Epithelial cell of proximal tubule (primary cell): ENCODE results near the gene ZNF780A. TPM values are rescaled to one million over a fixed set of nuclear protein-coding genes. Genes with fewer than 3 reads are reported as not detected.
A peak's percentile ranks its signal among the peaks of the same experiment; 100 is the strongest.

Experiments
- DNase-seq: peaks from one replicate; pipeline ENCODE4 v3.0.0-alpha.2; 2011; ENCODE audit warnings: low read depth
- H3K4me3 ChIP-seq: 2 replicates; pipeline ENCODE4 v1.5.1; 2011; ENCODE audit warnings: low read depth, mild to moderate bottlenecking, low read length
- total RNA-seq: library from RNA; depleted of rRNA; stranded (reverse); fragments of >200 nt; gene quantifications from 2 replicates; pipeline ENCODE4 v1.2.3, GENCODE V29; 2015
- TF ChIP-seq, protein P1 (sequence below): conservative IDR thresholded peaks from 2 replicates; pipeline ENCODE4 v1.5.1; 2012; ENCODE audit warnings: low read depth, mild to moderate bottlenecking, low read length

Gene ZNF780A
- total RNA-seq, 1 donor from 2014 or later = 12.5 TPM

DNA sequence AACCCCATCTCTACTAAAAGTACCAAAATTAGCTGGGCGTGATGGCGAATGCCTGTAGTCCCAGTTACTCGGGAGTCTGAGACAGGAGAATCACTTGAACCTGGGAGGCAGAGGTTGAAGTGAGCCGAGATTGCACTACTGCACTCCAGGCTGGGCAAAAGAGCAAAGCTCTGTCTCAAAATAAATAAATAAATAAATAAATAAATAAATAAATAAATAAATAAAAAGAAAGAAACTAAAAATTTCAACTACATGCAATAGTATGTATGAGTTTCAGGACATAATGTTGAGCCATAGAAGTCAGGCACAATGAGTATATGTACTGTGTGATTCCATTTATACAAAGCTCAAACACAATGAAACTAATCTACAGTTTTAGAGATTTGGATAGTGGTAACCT lies 12.9 kb upstream of the ZNF780A start:
- no peak overlapping the region for H3K4me3 ChIP-seq
- TF ChIP-seq, protein P1, sequence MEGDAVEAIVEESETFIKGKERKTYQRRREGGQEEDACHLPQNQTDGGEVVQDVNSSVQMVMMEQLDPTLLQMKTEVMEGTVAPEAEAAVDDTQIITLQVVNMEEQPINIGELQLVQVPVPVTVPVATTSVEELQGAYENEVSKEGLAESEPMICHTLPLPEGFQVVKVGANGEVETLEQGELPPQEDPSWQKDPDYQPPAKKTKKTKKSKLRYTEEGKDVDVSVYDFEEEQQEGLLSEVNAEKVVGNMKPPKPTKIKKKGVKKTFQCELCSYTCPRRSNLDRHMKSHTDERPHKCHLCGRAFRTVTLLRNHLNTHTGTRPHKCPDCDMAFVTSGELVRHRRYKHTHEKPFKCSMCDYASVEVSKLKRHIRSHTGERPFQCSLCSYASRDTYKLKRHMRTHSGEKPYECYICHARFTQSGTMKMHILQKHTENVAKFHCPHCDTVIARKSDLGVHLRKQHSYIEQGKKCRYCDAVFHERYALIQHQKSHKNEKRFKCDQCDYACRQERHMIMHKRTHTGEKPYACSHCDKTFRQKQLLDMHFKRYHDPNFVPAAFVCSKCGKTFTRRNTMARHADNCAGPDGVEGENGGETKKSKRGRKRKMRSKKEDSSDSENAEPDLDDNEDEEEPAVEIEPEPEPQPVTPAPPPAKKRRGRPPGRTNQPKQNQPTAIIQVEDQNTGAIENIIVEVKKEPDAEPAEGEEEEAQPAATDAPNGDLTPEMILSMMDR = no peak
- DNase-seq = no peak

DNA sequence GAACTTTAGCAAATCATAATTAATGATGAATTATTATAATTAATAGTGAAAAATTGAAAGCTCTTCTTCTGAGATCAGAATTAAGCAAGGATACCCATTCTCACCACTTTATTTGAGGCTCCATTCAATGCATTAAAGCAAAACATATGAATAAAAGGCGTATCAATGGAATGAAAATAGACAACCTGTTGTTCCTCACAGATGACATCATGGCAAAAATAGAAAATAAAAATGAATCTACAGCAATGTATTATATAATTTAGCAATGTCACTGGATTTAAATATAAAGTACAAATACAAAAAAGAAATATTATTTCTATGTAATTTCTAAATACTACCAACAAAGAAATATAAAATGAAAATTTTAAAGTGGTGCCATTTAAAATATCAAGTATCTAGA lies 11.1 kb upstream of the ZNF780A start:
- H3K4me3 ChIP-seq = no peak overlapping the region
- no peak for DNase-seq
- TF ChIP-seq, protein P1 = no peak

DNA sequence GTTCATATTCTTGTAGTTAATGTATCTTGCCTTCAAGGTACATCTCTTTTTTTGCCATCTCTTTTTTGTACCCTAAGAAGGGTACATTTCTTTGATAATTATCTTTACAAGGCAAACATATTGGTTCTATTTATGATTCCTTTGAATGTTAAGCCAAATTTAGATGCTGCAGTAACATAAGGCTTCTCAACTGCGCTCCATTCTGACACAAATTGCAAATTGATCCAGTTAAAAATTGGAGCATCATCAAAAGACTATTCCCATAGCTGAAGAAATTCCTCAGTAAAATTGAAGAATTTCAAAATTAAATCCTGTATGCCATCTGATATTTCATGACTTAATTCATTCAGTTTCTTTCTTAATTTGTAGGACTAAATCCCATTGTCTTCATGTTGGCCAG lies 2.7 kb upstream of the ZNF780A start:
- TF ChIP-seq, protein P1 = no peak
- no peak overlapping the region for H3K4me3 ChIP-seq
- DNase-seq = no peak

DNA sequence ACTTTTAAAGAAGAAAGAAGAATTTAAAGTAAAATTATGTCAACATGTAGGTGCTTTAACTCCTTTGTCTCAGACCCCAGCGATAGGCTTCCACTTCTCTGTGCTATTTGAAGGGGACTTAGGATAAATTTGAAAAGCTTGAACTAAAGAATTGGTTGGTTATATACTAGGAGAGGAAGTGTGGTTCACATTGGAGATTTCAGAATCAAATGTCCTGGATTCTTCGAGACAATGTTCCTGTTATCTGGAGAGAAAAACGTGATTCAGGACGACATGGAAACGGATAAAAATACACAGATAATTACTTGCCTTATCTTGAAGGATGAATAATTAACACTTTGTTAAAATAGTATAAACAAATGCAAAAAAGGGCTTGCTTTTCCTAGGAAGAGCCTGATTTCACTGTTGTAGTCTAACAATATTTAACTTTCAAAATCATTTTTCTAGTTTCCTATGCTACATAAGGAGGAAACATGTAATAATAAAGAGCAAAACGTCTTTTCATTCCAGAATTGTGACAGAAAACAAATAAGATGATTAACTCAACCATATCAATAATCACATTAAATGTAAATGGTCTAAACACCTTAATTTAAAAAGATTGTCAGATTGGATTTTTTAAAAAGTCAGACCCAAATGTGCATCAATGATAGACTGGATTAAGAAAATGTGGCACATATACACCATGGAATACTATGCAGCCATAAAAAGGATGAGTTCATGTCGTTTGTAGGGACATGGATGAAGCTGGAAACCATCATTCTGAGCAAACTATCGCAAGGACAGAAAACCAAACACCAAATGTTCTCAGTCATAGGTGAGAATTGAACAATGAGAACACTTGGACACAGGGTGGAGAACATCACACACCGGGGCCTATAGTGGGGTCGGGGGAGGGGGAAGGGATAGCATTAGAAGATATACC lies 724 bp upstream of the ZNF780A start:
- peak overlapping the region; percentile 95 for H3K4me3 ChIP-seq
- TF ChIP-seq, protein P1 = no peak
- DNase-seq = no peak

DNA sequence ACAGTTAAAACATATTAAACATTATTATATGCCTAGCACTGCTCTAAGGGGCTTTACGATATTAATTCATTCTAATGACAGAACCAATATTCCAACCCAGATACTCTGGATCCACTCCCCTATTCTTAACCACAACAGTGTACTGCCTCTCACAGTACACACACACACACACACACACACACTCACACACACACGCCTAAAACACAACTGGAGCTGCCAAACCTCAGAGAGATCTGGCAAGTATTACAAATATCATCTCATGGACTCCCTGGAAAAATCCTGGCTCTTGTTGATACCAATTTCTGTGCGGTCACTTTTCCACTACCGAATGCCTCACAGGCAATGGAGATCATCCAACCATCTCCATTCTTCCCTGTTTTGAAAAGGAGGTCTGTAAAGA lies 1.3 kb downstream of the ZNF780A start:
- no peak for DNase-seq
- peak overlapping the region; percentile 95 for H3K4me3 ChIP-seq

DNA sequence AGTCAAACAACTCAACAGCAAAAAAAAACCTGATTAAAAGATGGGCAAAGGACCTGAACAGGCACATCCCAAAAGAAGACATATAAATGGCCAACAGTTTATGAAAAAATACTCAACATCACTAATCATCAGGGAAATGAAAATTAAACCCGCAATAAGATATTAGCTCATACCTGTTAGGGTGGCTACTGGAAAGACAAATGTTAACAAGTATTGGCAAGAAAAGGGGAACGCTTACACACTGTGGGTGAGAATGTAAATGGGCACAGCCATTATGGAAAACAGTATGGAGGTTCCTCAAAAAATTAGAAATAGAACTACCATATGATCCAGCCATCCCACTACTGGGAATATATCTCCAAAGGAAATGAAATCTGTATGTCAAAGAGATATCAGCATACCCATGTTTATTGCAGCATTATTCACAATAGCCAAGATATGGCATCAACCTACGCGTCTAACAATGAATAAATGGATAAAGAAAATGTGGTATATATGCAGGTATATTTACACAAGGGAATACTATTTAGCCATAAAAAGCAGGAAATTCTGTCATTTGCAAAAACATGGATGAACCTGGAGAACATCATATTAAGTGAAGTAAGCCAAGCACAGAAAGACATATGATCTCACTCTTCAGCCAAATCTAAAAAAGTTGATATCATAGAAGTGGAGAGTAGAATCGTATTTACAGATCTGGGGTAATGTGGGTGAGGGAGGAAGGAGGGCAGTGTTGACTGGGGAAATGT lies 2.3 kb downstream of the ZNF780A start:
- DNase-seq = no peak
- H3K4me3 ChIP-seq = no peak overlapping the region
- TF ChIP-seq, protein P1 = no peak

More for the DNA sequence above, 1.3 kb downstream of the ZNF780A start:
- TF ChIP-seq, protein P1 = no peak
